A549 (cell line): ENCODE results near the gene SND1. TPM values are rescaled to one million over a fixed set of nuclear protein-coding genes. Genes with fewer than 3 reads are reported as not detected.

Experiments used
- ATAC-seq, 2 experiments: fragments of 200-7000 bp in 1 of 2; fragments of >200 bp in 1 of 2; cut with Nextera tagmentation in 1 of 2; cut with Tn5 transposase in 1 of 2; 3 replicates each; pipeline versions ENCODE4 v1.8.0 to v1.9.1; 2018 to 2020; ENCODE audit warnings: mild to moderate bottlenecking in 1 of 2, moderate library complexity in 1 of 2
- CTCF ChIA-PET: fragments of 300-600 bp; sonication (Branson Sonifier 250); formaldehyde crosslinking; extraction: SDS; loops from one replicate; lab custom pipeline; 2021; ENCODE audit warnings: antibody characterized with exemption, inconsistent platforms; lab: Yijun Ruan, JAX
- POLR2A ChIA-PET: fragments of 350-600 bp; formaldehyde crosslinking; extraction: SDS; loops from one replicate; lab custom pipeline; 2021; ENCODE audit warnings: antibody characterized with exemption, inconsistent platforms; lab: Yijun Ruan, JAX
- DNase-seq, 2 experiments: peaks; one replicate each; pipeline versions ENCODE4 v3.0.0 to v3.0.0-alpha.2; 2011 to 2016; ENCODE audit warnings: low read depth in 1 of 2, low spot score in 1 of 2
- FAIRE-seq: peaks from 2 replicates; lab custom pipeline; 2011; peaks lifted over from hg19 to GRCh38; lab: Jason Lieb, UNC
- H3K27ac ChIP-seq, 2 experiments: fragments of >200 bp; sonication (Bioruptor Twin); formaldehyde crosslinking; 3 replicates each; pipeline ENCODE4 v1.5.1; 2016 to 2017
- H3K4me1 ChIP-seq: fragments of >200 bp; sonication (Bioruptor Twin); formaldehyde crosslinking; 3 replicates; pipeline ENCODE4 v1.6.1; 2016
- H3K4me2 ChIP-seq: fragments of >200 bp; sonication (Bioruptor Twin); formaldehyde crosslinking; 3 replicates; pipeline ENCODE4 v1.6.1; 2016
- H3K4me3 ChIP-seq: fragments of >200 bp; sonication (Bioruptor Twin); formaldehyde crosslinking; 3 replicates; pipeline ENCODE4 v1.5.1; 2016
- H3K9me3 ChIP-seq: fragments of >200 bp; sonication (Bioruptor Twin); formaldehyde crosslinking; 3 replicates; pipeline ENCODE4 v1.6.1; 2016
- BHLHE40 ChIP-seq: IDR thresholded peaks from 2 replicates; pipeline ENCODE4 v1.6.1; 2012; ENCODE audit warnings: low read depth, low read length, inconsistent platforms
- CEBPB ChIP-seq, 2 experiments: fragments of >200 bp in 1 of 2; sonication (Bioruptor Twin) in 1 of 2; formaldehyde crosslinking in 1 of 2; IDR thresholded peaks; 2 replicates each; pipeline ENCODE4 v1.6.1; 2012 to 2016
- CHD4 ChIP-seq: fragments of 200-600 bp; sonication (generic); IDR thresholded peaks from 2 replicates; pipeline ENCODE4 v1.6.1; 2016; ENCODE audit warnings: antibody characterized with exemption, mild to moderate bottlenecking, borderline replicate concordance
- EP300 ChIP-seq, 2 experiments: fragments of >200 bp; sonication (Bioruptor Twin); formaldehyde crosslinking; IDR thresholded peaks; 2 replicates in 1 of 2; 3 replicates in 1 of 2; pipeline ENCODE4 v1.6.1; 2016 to 2017
- FOSB ChIP-seq: fragments of 250-450 bp; sonication (Bioruptor Pico); IDR thresholded peaks from 2 replicates; pipeline ENCODE4 v1.5.0; 2020; ENCODE audit warnings: mild to moderate bottlenecking, moderate library complexity
- HDAC2 ChIP-seq: fragments of 200-600 bp; sonication (generic); IDR thresholded peaks from 2 replicates; pipeline ENCODE4 v1.6.1; 2016
- MAZ ChIP-seq: fragments of 150-350 bp; IDR thresholded peaks from 2 replicates; pipeline ENCODE4 v1.6.1; 2014; ENCODE audit warnings: antibody characterized with exemption, low read depth, low read length, borderline replicate concordance
- NFE2L2 ChIP-seq: fragments of 150-350 bp; conservative IDR thresholded peaks from 2 replicates; pipeline ENCODE4 v1.6.1; 2014; ENCODE audit warnings: low read length
- NPAS2 ChIP-seq: fragments of 250-450 bp; sonication (Bioruptor Pico); IDR thresholded peaks from 2 replicates; pipeline ENCODE4 v1.8.0; 2022; ENCODE audit warnings: mild to moderate bottlenecking, moderate library complexity, borderline replicate concordance
- NR3C1 ChIP-seq: fragments of >200 bp; sonication (Bioruptor Twin); formaldehyde crosslinking; IDR thresholded peaks from 3 replicates; pipeline ENCODE4 v1.6.1; 2017
- PHF8 ChIP-seq: fragments of 200-600 bp; sonication (generic); IDR thresholded peaks from 2 replicates; pipeline ENCODE4 v1.6.1; 2016; ENCODE audit warnings: low read depth, mild to moderate bottlenecking, antibody characterized with exemption, moderate library complexity, borderline replicate concordance
- RARB ChIP-seq: fragments of 250-450 bp; sonication (Bioruptor Pico); IDR thresholded peaks from 2 replicates; pipeline ENCODE4 v1.8.0; 2021; ENCODE audit warnings: mild to moderate bottlenecking, moderate library complexity
- RNF2 ChIP-seq: fragments of 200-600 bp; sonication (generic); IDR thresholded peaks from 2 replicates; pipeline ENCODE4 v1.6.1; 2016; ENCODE audit warnings: low read depth, mild to moderate bottlenecking, antibody characterized with exemption, moderate library complexity, borderline replicate concordance
- ZC3H11A ChIP-seq: fragments of 450-650 bp; IDR thresholded peaks from 2 replicates; pipeline ENCODE4 v1.6.1; 2014; ENCODE audit warnings: antibody characterized with exemption, mild to moderate bottlenecking
- ZNF302 ChIP-seq: fragments of 250-450 bp; sonication (Bioruptor Pico); IDR thresholded peaks from 2 replicates; pipeline ENCODE4 v1.9.0; 2021; ENCODE audit warnings: inconsistent platforms, mild to moderate bottlenecking, moderate library complexity
- WGBS: methylation state at CpG from one replicate; pipeline ENCODE4 v1.1.6; 2017; ENCODE audit errors: missing lambda C conversion rate; 5-methylcytosine and 5-hydroxymethylcytosine counted together
- polyA plus RNA-seq, 4 experiments: library from polyadenylated mRNA; depleted of rRNA in 3 of 4; stranded (reverse); fragments of >200 nt; fragmentation: RNase III in 1 of 4; extraction: RNeasy Plus Mini Kit Qiagen cat#74134 plus additional on column Dnase treatment in 1 of 4; gene quantifications; 2 replicates in 3 of 4; 3 replicates in 1 of 4; pipeline ENCODE4 v1.2.3, GENCODE V29; 2011 to 2017
- TF ChIP-seq, protein P1 (sequence below): fragments of 200-600 bp; sonication (generic); IDR thresholded peaks from 2 replicates; pipeline ENCODE4 v1.6.1; 2016; ENCODE audit warnings: antibody characterized with exemption, mild to moderate bottlenecking, moderate library complexity
- TF ChIP-seq, protein P2 (sequence below): fragments of 150-350 bp; IDR thresholded peaks from 2 replicates; pipeline ENCODE4 v1.6.1; 2014; ENCODE audit warnings: low read depth, mild to moderate bottlenecking, low read length
- TF ChIP-seq, protein P3 (sequence below): IDR thresholded peaks from 2 replicates; pipeline ENCODE4 v1.6.1; 2012
- TF ChIP-seq, protein P4 (sequence below): fragments of 250-450 bp; sonication (Bioruptor Pico); IDR thresholded peaks from 2 replicates; pipeline ENCODE4 v1.5.0; 2021; ENCODE audit warnings: mild to moderate bottlenecking, moderate library complexity, borderline replicate concordance
- TF ChIP-seq, protein P5 (sequence below): fragments of >200 bp; sonication (Bioruptor Twin); formaldehyde crosslinking; IDR thresholded peaks from 3 replicates; pipeline ENCODE4 v1.6.1; 2016

The SND1 gene
- polyA plus RNA-seq, 2 of the 4 experiments (the other 2 are of a cell fraction) = 102 to 138 TPM

DNA sequence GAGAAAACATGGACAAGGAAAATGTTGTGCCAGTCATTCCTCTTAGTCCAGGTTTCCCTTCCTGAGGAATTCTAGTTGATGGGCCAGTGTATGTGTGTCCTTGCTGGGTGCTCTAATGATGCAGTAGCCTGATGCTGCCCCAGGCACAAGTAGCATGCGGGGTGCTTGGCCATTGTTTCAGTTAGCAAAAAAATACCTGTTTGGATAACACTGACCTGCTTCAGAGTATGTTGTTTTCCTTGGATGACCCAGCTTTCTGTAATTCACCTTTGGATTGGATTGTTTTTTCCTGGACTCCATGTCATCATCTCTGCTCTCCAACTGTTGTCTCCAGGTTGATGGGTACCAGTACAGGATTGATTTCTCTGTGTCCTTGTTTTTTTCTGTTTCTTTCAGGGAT is 169.2 kb downstream of the SND1 start:
- peaks cover 18% of the 10 kb centered on the region for H3K4me1 ChIP-seq
- POLR2A ChIA-PET = no interaction called here
- H3K27ac ChIP-seq = no peak overlapping the region
- CTCF ChIA-PET = no interaction called here
- FAIRE-seq (no peak), DNase-seq (no peak)
- TF ChIP-seq HDAC2 (no peak), ZNF302 (CRISPR knock-in tag) (no peak), ZC3H11A (no peak), NPAS2 (CRISPR knock-in tag) (no peak), NR3C1 (no peak), BHLHE40 (no peak), RNF2 (no peak), PHF8 (no peak)
- TF ChIP-seq, protein P1, sequence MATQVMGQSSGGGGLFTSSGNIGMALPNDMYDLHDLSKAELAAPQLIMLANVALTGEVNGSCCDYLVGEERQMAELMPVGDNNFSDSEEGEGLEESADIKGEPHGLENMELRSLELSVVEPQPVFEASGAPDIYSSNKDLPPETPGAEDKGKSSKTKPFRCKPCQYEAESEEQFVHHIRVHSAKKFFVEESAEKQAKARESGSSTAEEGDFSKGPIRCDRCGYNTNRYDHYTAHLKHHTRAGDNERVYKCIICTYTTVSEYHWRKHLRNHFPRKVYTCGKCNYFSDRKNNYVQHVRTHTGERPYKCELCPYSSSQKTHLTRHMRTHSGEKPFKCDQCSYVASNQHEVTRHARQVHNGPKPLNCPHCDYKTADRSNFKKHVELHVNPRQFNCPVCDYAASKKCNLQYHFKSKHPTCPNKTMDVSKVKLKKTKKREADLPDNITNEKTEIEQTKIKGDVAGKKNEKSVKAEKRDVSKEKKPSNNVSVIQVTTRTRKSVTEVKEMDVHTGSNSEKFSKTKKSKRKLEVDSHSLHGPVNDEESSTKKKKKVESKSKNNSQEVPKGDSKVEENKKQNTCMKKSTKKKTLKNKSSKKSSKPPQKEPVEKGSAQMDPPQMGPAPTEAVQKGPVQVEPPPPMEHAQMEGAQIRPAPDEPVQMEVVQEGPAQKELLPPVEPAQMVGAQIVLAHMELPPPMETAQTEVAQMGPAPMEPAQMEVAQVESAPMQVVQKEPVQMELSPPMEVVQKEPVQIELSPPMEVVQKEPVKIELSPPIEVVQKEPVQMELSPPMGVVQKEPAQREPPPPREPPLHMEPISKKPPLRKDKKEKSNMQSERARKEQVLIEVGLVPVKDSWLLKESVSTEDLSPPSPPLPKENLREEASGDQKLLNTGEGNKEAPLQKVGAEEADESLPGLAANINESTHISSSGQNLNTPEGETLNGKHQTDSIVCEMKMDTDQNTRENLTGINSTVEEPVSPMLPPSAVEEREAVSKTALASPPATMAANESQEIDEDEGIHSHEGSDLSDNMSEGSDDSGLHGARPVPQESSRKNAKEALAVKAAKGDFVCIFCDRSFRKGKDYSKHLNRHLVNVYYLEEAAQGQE = no peak
- TF ChIP-seq, all 56 proteins: peak for 0
- Histone ChIP-seq H3K9me3 (no peaks in the 10 kb centered on the region), H3K4me2 (no peak overlapping the region), H3K4me3 (no peak overlapping the region)
- ATAC-seq = no peak
- 90% methylated on average over 1 of the region's 1 CpG for WGBS

DNA sequence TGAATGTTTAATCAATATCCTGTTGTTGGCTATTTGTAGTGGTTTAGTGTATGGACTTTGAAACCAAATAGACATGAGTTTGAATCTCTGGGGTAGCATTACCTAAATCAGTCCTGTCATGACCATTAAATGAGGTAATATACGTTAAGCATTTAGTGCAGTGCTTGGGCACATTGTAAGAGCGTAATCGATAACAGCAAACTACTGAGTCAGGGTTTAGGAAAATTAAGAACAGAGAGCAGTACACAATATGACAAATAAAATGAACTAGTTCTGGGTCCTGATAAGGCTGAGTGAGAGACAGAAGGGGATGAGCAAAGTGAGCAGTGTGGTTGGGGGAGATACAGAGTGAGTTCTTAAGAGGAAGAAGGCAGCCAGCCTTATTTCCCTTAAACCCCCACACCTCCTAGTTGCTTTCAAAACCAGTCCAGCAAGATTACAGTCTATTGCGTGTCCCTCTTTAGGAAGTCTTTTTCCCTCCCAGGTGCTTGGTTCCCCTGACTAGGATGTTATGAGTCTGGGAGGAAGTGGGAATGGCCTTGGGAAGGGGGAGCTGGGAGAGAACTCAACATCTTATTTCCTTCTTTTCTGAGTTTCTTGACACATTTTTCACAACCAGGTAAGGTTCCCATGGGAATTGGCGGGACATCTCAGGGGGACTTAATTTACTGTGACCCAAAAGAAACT is 171.0 kb downstream of the SND1 start:
- DNase-seq (no peak), FAIRE-seq (no peak), ATAC-seq (no peak)
- WGBS = 98% methylated on average over 5 of the region's 5 CpGs
- POLR2A ChIA-PET = interaction anchor here (0.7 kb wide), 1 partner anchor 72 kb away, joined by 3 read pairs; no protein-coding TSS in a partner anchor
- Histone ChIP-seq H3K4me3 (no peak overlapping the region), H3K4me2 (no peak overlapping the region), H3K9me3 (no peaks in the 10 kb centered on the region), H3K4me1 (peaks cover 15% of the 10 kb centered on the region), H3K27ac (no peak overlapping the region)
- CTCF ChIA-PET = no interaction called here
- TF ChIP-seq, protein P2, sequence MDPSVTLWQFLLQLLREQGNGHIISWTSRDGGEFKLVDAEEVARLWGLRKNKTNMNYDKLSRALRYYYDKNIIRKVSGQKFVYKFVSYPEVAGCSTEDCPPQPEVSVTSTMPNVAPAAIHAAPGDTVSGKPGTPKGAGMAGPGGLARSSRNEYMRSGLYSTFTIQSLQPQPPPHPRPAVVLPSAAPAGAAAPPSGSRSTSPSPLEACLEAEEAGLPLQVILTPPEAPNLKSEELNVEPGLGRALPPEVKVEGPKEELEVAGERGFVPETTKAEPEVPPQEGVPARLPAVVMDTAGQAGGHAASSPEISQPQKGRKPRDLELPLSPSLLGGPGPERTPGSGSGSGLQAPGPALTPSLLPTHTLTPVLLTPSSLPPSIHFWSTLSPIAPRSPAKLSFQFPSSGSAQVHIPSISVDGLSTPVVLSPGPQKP = no peak
- TF ChIP-seq ZNF302 (CRISPR knock-in tag) (no peak), CEBPB (IDR thresholded peaks at IDR 0.05) (no peak), RARB (no peak), NFE2L2 (no peak), EP300 (IDR thresholded peaks at IDR 0.05) (no peak), MAZ (no peak), NR3C1 (no peak), FOSB (CRISPR knock-in tag) (no peak), CHD4 (no peak), RNF2 (no peak)
- TF ChIP-seq, protein P3, sequence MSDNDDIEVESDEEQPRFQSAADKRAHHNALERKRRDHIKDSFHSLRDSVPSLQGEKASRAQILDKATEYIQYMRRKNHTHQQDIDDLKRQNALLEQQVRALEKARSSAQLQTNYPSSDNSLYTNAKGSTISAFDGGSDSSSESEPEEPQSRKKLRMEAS = no peak
- TF ChIP-seq, protein P4, sequence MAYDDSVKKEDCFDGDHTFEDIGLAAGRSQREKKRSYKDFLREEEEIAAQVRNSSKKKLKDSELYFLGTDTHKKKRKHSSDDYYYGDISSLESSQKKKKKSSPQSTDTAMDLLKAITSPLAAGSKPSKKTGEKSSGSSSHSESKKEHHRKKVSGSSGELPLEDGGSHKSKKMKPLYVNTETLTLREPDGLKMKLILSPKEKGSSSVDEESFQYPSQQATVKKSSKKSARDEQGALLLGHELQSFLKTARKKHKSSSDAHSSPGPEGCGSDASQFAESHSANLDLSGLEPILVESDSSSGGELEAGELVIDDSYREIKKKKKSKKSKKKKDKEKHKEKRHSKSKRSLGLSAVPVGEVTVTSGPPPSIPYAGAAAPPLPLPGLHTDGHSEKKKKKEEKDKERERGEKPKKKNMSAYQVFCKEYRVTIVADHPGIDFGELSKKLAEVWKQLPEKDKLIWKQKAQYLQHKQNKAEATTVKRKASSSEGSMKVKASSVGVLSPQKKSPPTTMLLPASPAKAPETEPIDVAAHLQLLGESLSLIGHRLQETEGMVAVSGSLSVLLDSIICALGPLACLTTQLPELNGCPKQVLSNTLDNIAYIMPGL = no peak
- TF ChIP-seq, protein P5, sequence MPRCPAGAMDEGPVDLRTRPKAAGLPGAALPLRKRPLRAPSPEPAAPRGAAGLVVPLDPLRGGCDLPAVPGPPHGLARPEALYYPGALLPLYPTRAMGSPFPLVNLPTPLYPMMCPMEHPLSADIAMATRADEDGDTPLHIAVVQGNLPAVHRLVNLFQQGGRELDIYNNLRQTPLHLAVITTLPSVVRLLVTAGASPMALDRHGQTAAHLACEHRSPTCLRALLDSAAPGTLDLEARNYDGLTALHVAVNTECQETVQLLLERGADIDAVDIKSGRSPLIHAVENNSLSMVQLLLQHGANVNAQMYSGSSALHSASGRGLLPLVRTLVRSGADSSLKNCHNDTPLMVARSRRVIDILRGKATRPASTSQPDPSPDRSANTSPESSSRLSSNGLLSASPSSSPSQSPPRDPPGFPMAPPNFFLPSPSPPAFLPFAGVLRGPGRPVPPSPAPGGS = no peak
